GM10266 (cell line): ENCODE measurements around the gene BEX2.
"Not testable (repeated sequence)": the region's sequence is repeated elsewhere in the genome, so short reads cannot be mapped to it uniquely, and the experiment has no call there.

Source experiments
- DNase-seq: peaks from one replicate; pipeline ENCODE4 v3.0.0; 2012; ENCODE audit errors: extremely low spot score
- CTCF ChIP-seq: IDR thresholded peaks from 2 replicates; pipeline ENCODE4 v1.5.1; 2012; ENCODE audit warnings: mild to moderate bottlenecking, low read depth; ENCODE audit not compliant: control insufficient read depth, insufficient read depth; ENCODE audit errors: missing control alignments

The BEX2 gene

GRCh38 chrX:103344606-103345005 is 33.8 kb upstream of the BEX2 start:
- no peak for DNase-seq
- no peak for TF ChIP-seq CTCF

GRCh38 chrX:103343105-103343504 is 32.3 kb upstream of the BEX2 start:
- peak; percentile 49 for TF ChIP-seq CTCF
- peak; percentile 27 for DNase-seq

GRCh38 chrX:103338663-103339062 is 27.9 kb upstream of the BEX2 start:
- no peak for TF ChIP-seq CTCF
- DNase-seq, result no peak

- TF ChIP-seq CTCF, result no peak
- DNase-seq, result no peak
Measured at GRCh38 chrX:103330681-103331288, 20.0 kb upstream of the BEX2 start.

- no peak for TF ChIP-seq CTCF
- DNase-seq, result no peak
Measured at GRCh38 chrX:103329991-103330390, 19.2 kb upstream of the BEX2 start, which contains the start of gene TCEAL7. TCEAL7 (plus strand) TSS chrX:103330239; CDS start chrX:103331404, 1,165 bp downstream.

GRCh38 chrX:103311399-103311780 is 600 bp upstream of the BEX2 start:
- no peak for DNase-seq
- TF ChIP-seq CTCF, result no peak

GRCh38 chrX:103309860-103310554 is 783 bp downstream of the BEX2 start:
- TF ChIP-seq CTCF, result no peak
- DNase-seq, result no peak

- DNase-seq, result not testable (repeated sequence)
Measured at GRCh38 chrX:103305666-103306065, 5.1 kb downstream of the BEX2 start.
